Motor neuron (in vitro differentiated cells): ENCODE data around the gene SAMD4A. TPM values are rescaled to one million over a fixed set of nuclear protein-coding genes. Genes with fewer than 3 reads are reported as not detected.

Experiments
- ATAC-seq, 8 experiments: fragments of 200-7000 bp; cut with Tn5 transposase; replicated peaks in 6 of 8; 2 replicates each; pipeline ENCODE4 v1.8.0; 2021; ENCODE audit warnings: mild to moderate bottlenecking in 8 of 8, moderate library complexity in 8 of 8
- H3K27ac ChIP-seq, 2 donors: fragments of 250-450 bp; sonication (Bioruptor Pico); 2 replicates each; pipeline ENCODE4 v1.9.0; 2021; ENCODE audit warnings: antibody characterized with exemption in 2 of 2, mild to moderate bottlenecking in 2 of 2, moderate library complexity in 1 of 2
- H3K4me1 ChIP-seq, 2 donors: fragments of 250-450 bp; sonication (Bioruptor Pico); replicated peaks in 1 of 2; 2 replicates each; pipeline ENCODE4 v1.6.1; 2021; ENCODE audit warnings: antibody characterized with exemption in 2 of 2, mild to moderate bottlenecking in 2 of 2, moderate library complexity in 1 of 2
- H3K4me3 ChIP-seq, 5 donors: fragments of 250-450 bp; sonication (Bioruptor Pico); 2 replicates each; pipeline ENCODE4 v1.9.0; 2021; ENCODE audit warnings: antibody characterized with exemption in 5 of 5, mild to moderate bottlenecking in 5 of 5, moderate library complexity in 4 of 5
- WGBS, 10 experiments: fragments of 450-650 bp; shearing (Covaris generic); methylation state at CpG; one replicate each; pipeline ENCODE4 v1.0.0; 2022; 5-methylcytosine and 5-hydroxymethylcytosine counted together
- in situ Hi-C, 9 experiments: fragments of 400-800 bp; cut with MboI; loops; one replicate each; pipeline ENCODE4 v1.15.0; 2021; ENCODE audit warnings: low sequenced_read_pairs in 9 of 9, low pct_unique_long_range_greater_than_20kb in 2 of 9; ENCODE audit not compliant: unreplicated experiment in 9 of 9
- total RNA-seq, 8 experiments: library from RNA; unstranded; fragments of 300-600 nt; gene quantifications; 2 replicates each; pipeline versions ENCODE4 v1.2.3 to v1.2.4, GENCODE V29; 2022

Gene SAMD4A
- total RNA-seq, 8 experiments from 2014 or later = 2.1 to 38.6 (median 9.9) TPM

DNA sequence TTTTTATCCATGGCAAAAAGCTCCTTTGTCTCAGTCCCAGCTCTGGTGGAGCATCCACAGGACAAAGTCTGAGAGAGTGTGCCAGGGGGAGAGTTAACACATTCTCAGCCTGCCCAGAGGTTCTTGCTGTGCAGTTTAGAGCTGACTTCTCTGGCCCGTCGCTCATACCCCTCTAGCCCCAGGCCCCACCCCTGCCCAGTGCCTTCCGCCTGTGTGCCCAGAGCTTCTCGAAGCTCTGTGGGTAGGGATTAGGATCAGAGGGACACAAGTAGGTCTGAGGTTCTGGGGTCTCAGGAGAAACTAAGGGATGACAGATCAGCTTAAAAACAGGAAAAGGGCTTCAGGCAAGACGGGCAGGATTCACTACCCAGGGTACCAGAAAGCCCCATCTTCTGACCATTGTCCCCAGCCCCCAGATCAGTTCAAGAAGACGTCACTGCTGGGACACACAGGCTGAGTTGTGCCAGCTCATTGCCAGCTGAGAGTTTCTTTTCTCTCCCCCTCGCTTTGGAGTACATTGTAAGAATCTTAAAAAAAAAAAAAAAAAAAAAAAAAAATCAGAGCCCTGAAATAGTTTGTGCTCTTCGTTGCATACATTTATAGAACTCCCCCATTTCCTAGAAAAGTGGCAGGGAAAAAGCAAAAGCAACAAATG is 208.7 kb downstream of the SAMD4A start:
- no peak for ATAC-seq
- in situ Hi-C loops = loop anchor here in 2 of 9 experiments (10.0 to 25.0 kb wide), 2 partner anchors 211 to 213 kb away; partner anchors contain the start of gene SAMD4A (in 2 of the 2)
- H3K27ac ChIP-seq = no peak overlapping the region
- WGBS, 10 experiments = 44 to 100% (median 85%) methylated on average over 1 to 4 of the region's 8 CpGs; no CpG with 5 or more reads in 1 of the 10 experiments
- H3K4me3 ChIP-seq = no peak overlapping the region
- peaks cover 3 to 4% of the 10 kb centered on the region in 2 donors for H3K4me1 ChIP-seq

DNA sequence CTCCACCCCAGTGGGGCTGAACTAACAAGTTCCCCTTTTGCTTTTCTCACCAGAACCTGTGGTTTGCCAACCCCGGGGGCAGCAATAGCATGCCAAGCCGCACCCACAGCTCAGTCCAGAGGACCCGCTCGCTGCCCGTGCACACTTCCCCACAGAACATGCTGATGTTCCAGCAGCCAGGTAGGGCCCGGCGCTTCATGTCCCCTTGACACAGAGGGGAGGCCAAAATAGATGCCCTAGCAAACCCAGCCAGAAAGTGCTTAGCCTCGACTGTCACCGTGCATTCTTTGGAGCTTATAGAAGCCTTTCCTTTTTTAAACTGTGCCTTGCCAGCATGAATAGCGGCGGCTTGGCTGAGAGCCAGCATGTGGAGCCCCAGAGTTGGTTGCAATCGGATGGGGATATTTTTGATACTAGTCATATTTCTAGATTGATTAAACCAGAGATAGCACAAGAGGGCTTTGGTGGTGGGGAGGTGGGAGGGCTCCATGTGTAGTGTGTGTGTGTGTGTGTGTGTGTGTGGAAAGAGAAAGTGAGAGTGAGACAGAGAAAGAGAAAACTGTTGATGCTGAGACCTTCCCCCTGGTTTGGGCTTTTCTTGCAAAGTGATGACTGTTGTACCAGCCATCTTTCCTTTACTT is 209.6 kb downstream of the SAMD4A start:
- Histone ChIP-seq H3K27ac (no peak overlapping the region), H3K4me3 (no peak overlapping the region), H3K4me1 (peaks cover 3 to 4% of the 10 kb centered on the region in 2 donors)
- in situ Hi-C loops = loop anchor here in 2 of 9 experiments (10.0 to 25.0 kb wide), 2 partner anchors 212 to 214 kb away; partner anchors contain the start of gene SAMD4A (in 2 of the 2)
- WGBS, 10 experiments = 17 to 100% (median 73%) methylated on average over 1 to 8 of the region's 12 CpGs; no CpG with 5 or more reads in 3 of the 10 experiments
- no peak for ATAC-seq

DNA sequence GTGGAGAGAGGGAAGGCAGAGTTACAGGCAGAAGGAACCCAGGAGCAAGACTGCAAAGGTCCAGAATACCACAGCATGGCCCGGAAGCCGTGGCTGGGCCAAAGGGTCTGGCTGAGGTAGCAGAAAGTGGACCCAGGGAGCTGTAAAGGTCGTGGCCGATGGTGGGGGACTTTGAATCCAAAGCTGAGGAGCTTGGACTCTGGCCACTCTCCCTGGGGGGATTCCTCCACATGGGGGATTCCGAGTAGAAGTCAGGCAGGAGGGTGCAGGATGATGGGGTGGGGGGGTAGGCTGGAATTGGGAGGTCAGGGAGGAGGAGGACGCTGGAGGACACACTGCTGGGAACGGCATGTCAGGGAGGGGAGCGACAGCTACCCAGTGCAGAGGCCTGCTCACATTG is 210.5 kb downstream of the SAMD4A start:
- in situ Hi-C loops = loop anchor here in 2 of 9 experiments (10.0 to 25.0 kb wide), 2 partner anchors 213 to 215 kb away; partner anchors contain the start of gene SAMD4A (in 2 of the 2)
- ATAC-seq = no peak
- Histone ChIP-seq H3K27ac (no peak overlapping the region), H3K4me1 (peaks cover 3 to 4% of the 10 kb centered on the region in 2 donors), H3K4me3 (no peak overlapping the region)
- 60 to 100% (median 84%) methylated on average over 1 to 3 of the region's 8 CpGs; no CpG with 5 or more reads in 6 of the 10 experiments for WGBS, 10 experiments

DNA sequence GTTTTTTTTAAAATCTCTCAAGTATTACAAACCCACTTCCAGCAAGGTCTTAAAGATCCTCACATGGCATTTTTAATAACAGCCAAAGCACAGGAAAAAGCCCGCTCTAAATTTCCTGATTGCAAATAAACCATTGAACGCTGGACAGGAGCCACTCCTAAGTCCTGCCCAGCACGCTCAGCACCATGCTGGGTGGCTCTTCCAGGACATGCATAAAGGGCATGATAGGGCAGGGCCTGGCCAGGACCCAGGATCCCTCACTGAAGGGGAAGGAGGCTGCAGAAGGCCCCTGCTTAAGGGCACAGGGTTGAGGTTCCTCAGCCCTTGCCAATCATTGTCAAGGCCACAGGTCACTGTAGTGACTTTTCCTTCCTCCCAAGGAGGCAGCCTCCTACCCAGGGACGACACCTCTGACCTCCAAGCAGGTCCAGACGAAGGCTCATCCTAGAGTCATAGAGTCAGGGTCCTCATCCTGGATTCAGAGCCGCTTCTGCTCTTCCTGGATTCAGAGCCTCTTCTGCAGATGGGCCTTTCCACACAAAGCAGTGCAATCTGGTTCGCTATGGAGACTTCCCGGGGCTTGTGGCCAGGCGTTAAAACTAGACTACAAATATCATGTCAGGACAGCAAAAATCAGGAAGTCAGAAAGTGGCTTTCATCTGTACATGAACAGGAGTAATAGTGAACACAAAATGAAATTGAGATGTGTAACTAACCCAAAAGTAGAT is 211.9 kb downstream of the SAMD4A start:
- WGBS, 10 experiments = 60 to 100% (median 97%) methylated on average over 1 to 6 of the region's 9 CpGs; no CpG with 5 or more reads in 2 of the 10 experiments
- no peak for ATAC-seq
- Histone ChIP-seq H3K4me1 (no peaks in the 10 kb centered on the region), H3K4me3 (no peak overlapping the region), H3K27ac (no peak overlapping the region)
- in situ Hi-C loops = loop anchor here in 2 of 9 experiments (10.0 to 25.0 kb wide), 2 partner anchors 214 to 216 kb away; partner anchors contain the start of gene SAMD4A (in 2 of the 2)

DNA sequence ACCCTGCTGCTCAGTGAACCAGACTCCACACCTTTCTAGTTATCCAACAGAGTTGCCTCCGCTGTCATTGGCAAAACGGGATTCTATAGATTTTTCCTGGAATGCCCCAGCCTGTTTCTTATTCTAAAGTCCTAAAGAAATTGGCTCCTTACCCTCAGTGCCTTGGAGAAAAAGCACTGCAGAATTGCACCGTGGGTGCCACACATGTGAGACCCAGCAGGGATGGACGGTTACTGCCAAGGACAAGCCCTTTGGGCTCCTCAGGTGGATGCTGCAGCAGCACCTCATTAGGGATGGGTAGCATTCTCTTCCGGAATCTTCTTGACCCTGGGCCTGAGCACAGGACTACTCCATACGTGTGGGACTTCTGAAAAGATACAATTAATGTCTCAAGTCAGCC is 214.2 kb downstream of the SAMD4A start:
- H3K4me1 ChIP-seq = no peaks in the 10 kb centered on the region
- in situ Hi-C loops = loop anchor here in 1 of 9 experiments (25.0 kb wide), 1 partner anchor 219 kb away; the partner anchor contains the start of gene SAMD4A
- H3K27ac ChIP-seq = no peak overlapping the region
- 29 to 100% (median 72%) methylated on average over 1 to 4 of the region's 6 CpGs; no CpG with 5 or more reads in 2 of the 10 experiments for WGBS, 10 experiments
- no peak for ATAC-seq
- no peak overlapping the region for H3K4me3 ChIP-seq

DNA sequence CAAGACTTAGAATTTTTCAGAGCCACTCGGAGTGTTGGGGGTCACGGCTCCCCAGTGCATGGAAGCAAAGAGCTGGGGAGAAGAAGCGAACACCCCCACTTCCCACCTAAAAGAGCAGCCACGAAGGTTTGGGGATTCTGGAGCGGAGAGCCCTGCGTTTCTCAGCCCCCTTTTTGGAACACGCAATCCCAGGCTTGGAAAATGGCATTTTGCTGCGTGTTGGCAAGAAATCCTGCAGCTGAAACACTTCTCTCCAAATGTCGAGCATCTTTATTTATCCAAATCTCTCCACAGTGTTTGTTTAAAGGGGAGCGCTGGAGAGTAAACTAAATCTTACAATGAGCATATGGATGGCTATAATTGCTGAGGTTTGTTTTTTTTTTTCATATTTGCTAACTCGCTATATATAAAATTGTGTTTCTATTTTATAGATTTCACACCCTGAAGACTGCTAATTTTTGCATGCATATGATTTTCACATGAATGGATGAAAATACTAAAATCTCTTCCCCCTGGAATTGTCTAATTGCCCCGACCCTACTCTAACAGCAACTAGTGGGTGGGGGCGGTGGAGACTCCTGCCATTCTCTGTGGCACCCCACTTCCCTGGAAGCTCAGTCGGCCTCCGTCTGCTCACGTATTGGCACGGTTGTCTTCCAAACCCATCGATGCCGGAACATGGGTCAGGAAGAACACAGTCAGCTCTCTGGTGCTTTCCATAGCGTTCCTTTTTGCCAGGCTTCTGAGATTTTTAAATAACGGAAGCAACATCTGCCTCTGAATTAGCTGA is 215.2 kb downstream of the SAMD4A start:
- in situ Hi-C loops = loop anchor here in 1 of 9 experiments (25.0 kb wide), 1 partner anchor 220 kb away; the partner anchor contains the start of gene SAMD4A
- Histone ChIP-seq H3K4me1 (no peaks in the 10 kb centered on the region), H3K4me3 (no peak overlapping the region), H3K27ac (no peak overlapping the region)
- no peak for ATAC-seq
- whole genome bisulfite sequencing, 10 experiments = 81 to 97% (median 91%) methylated on average over 2 to 16 of the region's 21 CpGs

DNA sequence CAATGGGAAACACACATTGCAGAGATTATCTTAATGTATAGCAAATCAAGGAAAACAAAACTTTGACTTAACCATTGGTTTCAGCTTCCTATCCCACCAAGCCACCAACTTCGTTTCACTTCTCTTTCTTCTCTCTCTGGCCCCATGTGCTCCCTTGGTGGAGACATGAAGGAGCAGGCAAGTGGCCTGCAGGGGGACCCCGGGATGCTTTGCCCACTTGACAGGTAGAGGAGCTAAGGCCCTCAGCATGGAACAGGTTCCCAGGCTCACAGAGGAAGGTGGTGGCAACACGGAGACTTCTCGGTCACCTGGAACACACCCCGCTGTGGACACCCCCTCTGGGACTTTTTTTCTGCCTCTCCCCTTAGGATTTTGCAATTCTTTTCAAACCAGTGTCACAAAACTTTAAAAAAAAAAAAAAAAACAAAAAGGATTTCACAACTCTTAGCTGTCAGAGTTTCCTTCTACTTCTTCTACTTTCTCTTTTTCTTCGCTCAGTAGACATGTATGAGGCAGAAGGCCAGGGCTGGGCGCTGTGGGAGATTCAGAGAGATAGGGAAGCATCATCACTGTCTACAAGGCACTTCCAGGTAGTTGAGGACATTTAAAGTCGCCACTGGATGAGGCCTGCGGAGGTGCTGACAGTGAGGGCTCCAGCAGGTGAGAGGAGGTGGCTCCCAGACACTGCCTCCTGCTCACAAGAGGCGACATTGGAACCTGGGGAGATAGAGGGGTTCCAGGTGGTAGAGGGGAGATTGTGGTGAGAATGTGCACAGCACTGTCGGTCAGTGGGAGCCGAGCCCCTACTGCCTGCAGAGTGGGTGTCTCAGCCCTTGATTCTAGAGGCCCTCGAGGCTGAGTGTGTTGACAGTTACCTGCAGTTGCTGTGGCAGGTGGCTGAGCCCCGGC is 216.1 kb downstream of the SAMD4A start:
- WGBS, 10 experiments = 58 to 100% (median 82%) methylated on average over 3 to 11 of the region's 14 CpGs; no CpG with 5 or more reads in 2 of the 10 experiments
- Histone ChIP-seq H3K4me3 (no peak overlapping the region), H3K27ac (no peak overlapping the region), H3K4me1 (no peaks in the 10 kb centered on the region)
- ATAC-seq = no peak
- in situ Hi-C loops = loop anchor here in 1 of 9 experiments (25.0 kb wide), 1 partner anchor 221 kb away; the partner anchor contains the start of gene SAMD4A

DNA sequence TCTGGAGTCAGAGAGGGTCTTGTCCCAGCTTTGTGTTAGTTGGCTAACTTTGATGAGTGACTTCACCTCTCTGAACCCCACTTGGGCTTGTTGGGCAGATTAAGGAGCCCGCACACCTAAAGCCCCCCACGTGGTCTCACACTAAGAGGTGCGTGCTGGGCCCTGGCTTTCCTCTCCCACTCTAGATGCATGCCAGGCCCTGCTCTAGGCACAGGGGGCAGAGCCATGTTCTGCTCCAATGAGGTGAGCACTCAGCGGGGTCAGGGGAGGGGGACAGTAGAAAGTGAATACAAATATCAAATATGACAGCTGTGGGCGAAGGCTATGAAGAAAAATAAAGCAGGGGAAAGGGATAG is 216.7 kb downstream of the SAMD4A start:
- ATAC-seq = no peak
- in situ Hi-C loops = loop anchor here in 1 of 9 experiments (25.0 kb wide), 1 partner anchor 221 kb away; the partner anchor contains the start of gene SAMD4A
- whole genome bisulfite sequencing, 10 experiments = 80 to 100% (median 95%) methylated on average over 1 to 4 of the region's 5 CpGs; no CpG with 5 or more reads in 6 of the 10 experiments
- Histone ChIP-seq H3K4me1 (no peaks in the 10 kb centered on the region), H3K4me3 (no peak overlapping the region), H3K27ac (no peak overlapping the region)

DNA sequence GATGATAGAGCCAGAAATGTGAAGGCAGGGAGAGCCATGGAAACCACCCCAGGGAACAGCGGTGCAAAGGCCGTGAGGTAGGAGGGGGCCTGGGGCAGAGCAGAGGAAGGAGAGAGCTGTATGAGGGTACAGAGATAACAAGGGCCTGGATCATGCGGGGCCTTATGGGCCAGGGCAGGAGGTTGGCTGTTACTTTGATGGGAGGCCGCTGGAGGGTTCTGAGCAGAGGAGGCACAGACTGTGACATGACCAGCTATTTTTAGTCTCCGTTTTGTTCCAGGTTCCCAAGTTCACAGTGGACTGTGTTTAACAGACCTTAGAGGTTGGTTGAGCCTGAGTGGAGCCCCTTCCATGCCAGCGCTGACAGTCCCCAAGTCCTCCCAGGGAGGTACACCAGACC is 217.1 kb downstream of the SAMD4A start:
- no peak overlapping the region for H3K4me3 ChIP-seq
- WGBS, 10 experiments = 83 to 100% (median 93%) methylated on average over 1 to 4 of the region's 6 CpGs; no CpG with 5 or more reads in 6 of the 10 experiments
- H3K27ac ChIP-seq = no peak overlapping the region
- no peaks in the 10 kb centered on the region for H3K4me1 ChIP-seq
- in situ Hi-C loops = loop anchor here in 1 of 9 experiments (25.0 kb wide), 1 partner anchor 222 kb away; the partner anchor contains the start of gene SAMD4A
- no peak for ATAC-seq

DNA sequence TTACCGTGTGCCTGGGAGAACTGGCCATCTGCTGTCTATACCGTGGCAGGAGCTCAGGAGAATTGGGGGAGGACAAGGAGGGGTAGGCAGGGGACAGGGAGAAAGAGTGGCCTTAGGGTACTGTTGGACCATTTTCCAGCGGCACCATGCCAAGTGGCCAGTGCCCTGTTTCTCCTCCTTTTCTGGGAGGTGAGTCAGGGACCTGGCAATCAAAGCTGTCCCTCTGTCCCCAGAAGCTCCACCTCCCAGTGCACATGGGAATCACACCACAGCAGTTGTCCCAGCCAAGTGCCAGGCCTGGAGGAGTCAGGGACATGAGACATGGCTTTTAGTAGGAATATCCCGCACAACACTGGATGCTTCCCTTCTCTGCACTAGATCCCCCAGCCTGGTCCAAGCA is 217.7 kb downstream of the SAMD4A start:
- WGBS, 10 experiments = 50 to 100% (median 94%) methylated on average over 1 to 3 of the region's 4 CpGs; no CpG with 5 or more reads in 7 of the 10 experiments
- no peak for ATAC-seq
- Histone ChIP-seq H3K27ac (no peak overlapping the region), H3K4me1 (no peaks in the 10 kb centered on the region), H3K4me3 (no peak overlapping the region)
- in situ Hi-C loops = loop anchor here in 1 of 9 experiments (25.0 kb wide), 1 partner anchor 222 kb away; the partner anchor contains the start of gene SAMD4A

DNA sequence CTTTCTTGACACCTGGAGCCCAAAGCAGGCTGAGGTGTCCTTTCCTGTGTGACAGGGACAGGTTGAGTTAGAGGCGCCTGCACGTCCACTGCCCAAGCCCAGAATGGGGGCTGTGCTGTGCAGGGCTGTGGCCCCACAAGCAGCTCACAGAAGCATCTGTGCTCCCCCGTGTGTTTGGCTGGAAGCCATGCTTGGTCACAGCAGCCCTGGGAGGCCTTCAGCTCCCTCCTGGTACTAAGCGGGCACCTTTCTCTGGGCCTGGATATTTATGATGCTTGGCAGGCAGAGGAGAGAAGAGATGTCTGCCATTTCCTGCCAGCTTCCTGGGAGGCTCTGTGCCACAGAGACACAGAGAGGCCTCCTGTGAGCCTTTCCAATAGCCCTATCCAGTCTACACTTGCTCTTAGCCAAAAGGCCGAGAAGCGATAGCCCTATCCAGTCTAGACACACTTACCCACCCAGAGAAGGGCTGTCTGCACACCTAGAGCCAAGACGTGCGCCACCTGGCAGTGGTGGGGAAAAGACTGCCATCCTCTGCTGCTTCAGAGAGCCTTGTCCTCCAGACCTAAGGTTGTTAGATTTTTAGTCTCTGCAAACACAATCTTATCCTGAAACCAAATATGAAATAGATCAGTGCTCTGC is 218.3 kb downstream of the SAMD4A start:
- 60 to 100% (median 91%) methylated on average over 1 to 4 of the region's 8 CpGs; no CpG with 5 or more reads in 5 of the 10 experiments for WGBS, 10 experiments
- Histone ChIP-seq H3K4me1 (no peaks in the 10 kb centered on the region), H3K27ac (no peak overlapping the region), H3K4me3 (no peak overlapping the region)
- in situ Hi-C loops = loop anchor here in 1 of 9 experiments (25.0 kb wide), 1 partner anchor 223 kb away; the partner anchor contains the start of gene SAMD4A
- ATAC-seq = no peak
